Stimulated activated CD4-positive, alpha-beta T cell treated with anti-CD3 and anti-CD28 coated beads, Interleukin-2, amount 100 ng/mL, for 4 hours (primary cell): ENCODE results near the gene ATP5F1D.

Experiments used
- DNase-seq: peaks from one replicate; pipeline ENCODE4 v3.0.0-alpha.2; 2020; ENCODE audit warnings: low read depth

Gene ATP5F1D

GRCh38 chr19:1283207-1283916 lies 41.8 kb downstream of the ATP5F1D start:
- DNase-seq: no peak

GRCh38 chr19:1283917-1284292 lies 42.4 kb downstream of the ATP5F1D start:
- DNase-seq: no peak

GRCh38 chr19:1284293-1284978 lies 42.9 kb downstream of the ATP5F1D start:
- DNase-seq: no peak

GRCh38 chr19:1284979-1285736 lies 43.6 kb downstream of the ATP5F1D start:
- no peak for DNase-seq

GRCh38 chr19:1285737-1286360 lies 44.3 kb downstream of the ATP5F1D start, which contains the start of gene EFNA2:
Gene EFNA2 (plus strand): TSS chr19:1285873. CDS start chr19:1286169, 296 bp downstream.
- no peak for DNase-seq

GRCh38 chr19:1286487-1287353 lies 45.2 kb downstream of the ATP5F1D start:
- DNase-seq: no peak

- DNase-seq: no peak
These were observed 46.0 kb downstream of the ATP5F1D start for GRCh38 chr19:1287354-1288225.

- no peak for DNase-seq
These were observed 46.7 kb downstream of the ATP5F1D start for GRCh38 chr19:1288226-1288612.

- no peak for DNase-seq
These were observed 47.5 kb downstream of the ATP5F1D start for GRCh38 chr19:1288833-1289685.

GRCh38 chr19:1289686-1290025 lies 48.1 kb downstream of the ATP5F1D start:
- no peak for DNase-seq

- no peak for DNase-seq
These were observed 48.7 kb downstream of the ATP5F1D start for GRCh38 chr19:1290196-1290702.

- no peak for DNase-seq
These were observed 49.4 kb downstream of the ATP5F1D start for GRCh38 chr19:1290703-1291651.

- DNase-seq: no peak
These were observed 50.3 kb downstream of the ATP5F1D start for GRCh38 chr19:1291761-1292418.

- no peak for DNase-seq
These were observed 51.0 kb downstream of the ATP5F1D start for GRCh38 chr19:1292419-1293151.

- no peak for DNase-seq
These were observed 52.4 kb downstream of the ATP5F1D start for GRCh38 chr19:1293782-1294604.
